Ascending aorta (tissue), 2 donors: ENCODE measurements around the gene NOS1AP. TPM values are rescaled to one million over a fixed set of nuclear protein-coding genes. Genes with fewer than 3 reads are reported as not detected.

Experiments used
- DNase-seq, 2 donors: peaks; one replicate each; pipeline ENCODE4 v3.0.0-alpha.2; 2019; ENCODE audit warnings: low spot score in 2 of 2
- H3K27ac ChIP-seq, 2 donors: fragments of 200-600 bp; sonication (generic); one replicate each; pipeline ENCODE4 v1.5.1; 2016 to 2017; ENCODE audit warnings: mild to moderate bottlenecking in 1 of 2
- H3K27me3 ChIP-seq: fragments of 200-600 bp; sonication (generic); one replicate; pipeline ENCODE4 v1.5.1; 2017
- H3K36me3 ChIP-seq, 2 donors: fragments of 200-600 bp; sonication (generic); one replicate each; pipeline ENCODE4 v1.5.1; 2016
- H3K4me1 ChIP-seq, 2 donors: fragments of 200-600 bp; sonication (generic); one replicate each; pipeline ENCODE4 v1.5.1; 2016 to 2017; ENCODE audit warnings: mild to moderate bottlenecking in 1 of 2
- H3K4me3 ChIP-seq, 2 donors: fragments of 200-600 bp; sonication (generic); one replicate each; pipeline ENCODE4 v1.5.1; 2016 to 2017; ENCODE audit warnings: mild to moderate bottlenecking in 1 of 2
- H3K9me3 ChIP-seq, 2 donors: fragments of 200-600 bp; sonication (generic); one replicate each; pipeline ENCODE4 v1.5.1; 2016
- CTCF ChIP-seq, 3 experiments: fragments of 200-600 bp in 2 of 3; fragments of 450-650 bp in 1 of 3; sonication (generic) in 2 of 3; IDR thresholded peaks; one replicate each; pipeline ENCODE4 v1.5.1; 2016 to 2019; ENCODE audit warnings: antibody characterized with exemption in 3 of 3, mild to moderate bottlenecking in 1 of 3, moderate library complexity in 1 of 3
- intact Hi-C: fragments of 100-400 bp; cut with DNase I; formaldehyde crosslinking; loops from one replicate; pipeline ENCODE4 v1.15.1; 2023
- total RNA-seq: library from RNA; depleted of rRNA; stranded (reverse); fragments of >200 nt; gene quantifications from one replicate; pipeline ENCODE4 v1.1.0, GENCODE V29; 2016

The NOS1AP gene
- total RNA-seq, 1 donor from 2014 or later: 5.0 TPM

DNA sequence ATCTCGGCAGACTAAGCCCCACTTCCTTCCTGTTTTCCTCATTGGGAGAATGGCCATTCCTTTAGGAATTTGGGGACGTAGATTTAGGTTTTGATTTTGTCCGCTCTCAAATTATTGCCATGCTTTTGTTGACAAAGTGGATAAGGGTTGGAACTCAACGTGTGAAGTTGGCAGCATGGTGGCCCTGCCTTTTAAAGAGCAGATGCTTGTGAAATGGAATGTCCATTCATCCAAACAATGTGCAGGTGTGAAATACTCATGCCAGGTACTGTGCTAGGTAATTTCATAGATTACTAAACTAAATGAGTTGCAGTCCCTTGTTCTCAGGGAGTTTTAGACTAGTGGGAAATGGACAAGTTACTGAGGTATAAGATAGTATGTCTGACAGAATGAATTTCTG is 232.2 kb downstream of the NOS1AP start:
- no peak overlapping the region for H3K4me3 ChIP-seq
- DNase-seq: no peak
- no peak overlapping the region for H3K27ac ChIP-seq
- no peak for TF ChIP-seq CTCF (IDR thresholded peaks at IDR 0.05)
- intact Hi-C loops: no loop called here
- H3K27me3 ChIP-seq: no peaks in the 10 kb centered on the region
- no peaks in the 10 kb centered on the region for H3K36me3 ChIP-seq
- H3K4me1 ChIP-seq: no peaks in the 10 kb centered on the region
- peaks cover 0 to 2% of the 10 kb centered on the region in 2 donors for H3K9me3 ChIP-seq

DNA sequence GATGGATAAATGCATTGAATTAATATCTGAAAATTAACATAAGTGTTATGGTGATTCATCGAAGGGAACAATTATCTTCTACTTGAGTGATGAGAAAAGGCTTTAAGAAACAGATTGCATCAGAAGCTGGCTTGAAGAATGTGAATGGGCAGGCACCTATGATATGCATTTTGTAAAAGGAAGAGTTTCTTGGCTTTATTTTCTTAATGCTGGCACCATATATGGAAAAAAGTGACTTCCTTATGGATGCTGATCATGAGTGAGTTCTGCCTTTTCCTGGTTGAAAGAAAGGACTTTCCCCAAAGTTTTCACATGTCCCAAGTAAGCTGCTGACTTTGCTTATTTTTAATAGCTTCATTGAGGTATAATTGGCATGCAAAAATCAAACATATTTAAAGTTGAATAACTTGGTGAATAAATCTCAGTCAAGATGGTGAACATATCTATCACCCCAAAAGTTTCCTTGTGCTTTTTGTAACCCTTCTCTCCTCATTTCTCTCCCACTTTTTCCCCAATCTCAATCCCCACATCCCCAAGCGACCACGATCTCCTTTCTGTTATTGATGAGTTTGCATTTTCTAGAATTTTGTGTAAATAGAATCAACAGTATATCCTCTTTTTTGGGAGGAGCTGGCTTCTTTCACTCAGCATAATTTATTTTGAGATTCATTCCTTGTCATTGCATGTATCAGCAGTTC is 233.0 kb downstream of the NOS1AP start:
- DNase-seq: no peak
- TF ChIP-seq CTCF (IDR thresholded peaks at IDR 0.05): no peak
- H3K9me3 ChIP-seq: peaks cover 0 to 5% of the 10 kb centered on the region in 2 donors

DNA sequence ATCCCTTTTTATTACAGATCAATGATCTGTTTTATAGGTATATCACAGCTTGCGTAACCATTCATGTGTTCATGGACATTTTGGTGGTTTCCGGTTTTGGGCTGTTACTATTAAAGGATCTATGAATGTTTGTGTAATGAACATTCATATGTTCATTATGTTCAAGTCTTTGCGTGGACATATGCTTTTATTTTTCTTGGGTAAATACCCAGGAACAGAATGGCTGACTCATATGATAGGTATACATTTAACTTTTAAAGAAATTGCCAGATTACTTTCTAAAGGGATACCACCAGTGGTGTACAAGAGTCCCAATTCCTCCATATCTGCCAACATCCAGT is 233.5 kb downstream of the NOS1AP start:
- no peak for TF ChIP-seq CTCF (IDR thresholded peaks at IDR 0.05)
- Histone ChIP-seq H3K4me1 (no peaks in the 10 kb centered on the region), H3K36me3 (no peaks in the 10 kb centered on the region), H3K27ac (no peak overlapping the region), H3K9me3 (peaks cover 0 to 10% of the 10 kb centered on the region in 2 donors), H3K27me3 (no peaks in the 10 kb centered on the region), H3K4me3 (no peak overlapping the region)
- DNase-seq: no peak
- intact Hi-C loops: no loop called here

More for the DNA sequence above, 233.0 kb downstream of the NOS1AP start:
- Histone ChIP-seq H3K36me3 (no peaks in the 10 kb centered on the region), H3K27ac (no peak overlapping the region), H3K4me1 (no peaks in the 10 kb centered on the region), H3K27me3 (no peaks in the 10 kb centered on the region), H3K4me3 (no peak overlapping the region)
- intact Hi-C loops: no loop called here

- no peaks in the 10 kb centered on the region for H3K36me3 ChIP-seq
- no peak overlapping the region for H3K4me3 ChIP-seq
- no peaks in the 10 kb centered on the region for H3K27me3 ChIP-seq
- no peak for TF ChIP-seq CTCF (IDR thresholded peaks at IDR 0.05)
- intact Hi-C loops: no loop called here
- H3K9me3 ChIP-seq: peaks cover 0 to 14% of the 10 kb centered on the region in 2 donors
- H3K27ac ChIP-seq: no peak overlapping the region
- DNase-seq: no peak
- H3K4me1 ChIP-seq: no peaks in the 10 kb centered on the region
Observed at GRCh38 chr1:162304736-162305135, 235.2 kb downstream of the NOS1AP start.

DNA sequence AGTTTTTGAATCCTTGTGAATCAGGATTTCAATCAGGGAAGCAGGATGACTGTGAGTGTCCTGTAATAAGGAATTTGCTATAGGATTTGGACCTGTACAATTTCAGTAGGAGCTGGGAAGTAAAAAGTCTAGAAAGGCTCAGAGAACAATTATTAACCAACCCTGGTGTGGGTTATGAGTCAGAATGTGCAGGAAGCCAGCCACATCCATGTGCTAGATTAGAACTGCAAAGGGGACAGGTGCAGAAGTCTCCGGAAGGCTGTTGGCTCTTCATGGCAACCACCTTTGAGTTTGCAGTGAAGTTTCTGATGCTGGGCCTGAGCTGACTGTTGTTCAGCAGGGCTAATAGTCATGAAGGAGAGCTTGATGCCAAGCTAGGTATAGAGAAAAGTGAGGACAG is 236.5 kb downstream of the NOS1AP start:
- intact Hi-C loops: no loop called here
- no peak for TF ChIP-seq CTCF (IDR thresholded peaks at IDR 0.05)
- Histone ChIP-seq H3K9me3 (peaks cover 0 to 14% of the 10 kb centered on the region in 2 donors), H3K4me3 (no peak overlapping the region), H3K27me3 (no peaks in the 10 kb centered on the region), H3K4me1 (no peaks in the 10 kb centered on the region), H3K27ac (no peak overlapping the region), H3K36me3 (no peaks in the 10 kb centered on the region)
- DNase-seq: no peak

- TF ChIP-seq CTCF (IDR thresholded peaks at IDR 0.05): no peak
- Histone ChIP-seq H3K36me3 (no peaks in the 10 kb centered on the region), H3K27ac (no peak overlapping the region), H3K27me3 (no peaks in the 10 kb centered on the region), H3K4me1 (no peaks in the 10 kb centered on the region), H3K9me3 (peaks cover 0 to 11% of the 10 kb centered on the region in 2 donors), H3K4me3 (no peak overlapping the region)
- no peak for DNase-seq
- intact Hi-C loops: no loop called here
Observed at GRCh38 chr1:162310337-162310736, 240.8 kb downstream of the NOS1AP start.
